ENCODE measurements around the gene RNF133.
"Not testable (repeated sequence)": the region's sequence is repeated elsewhere in the genome, so short reads cannot be mapped to it uniquely, and the experiment has no call there.

The RNF133 gene

GRCh38 chr7:122691569-122692235, 7.2 kb downstream of the RNF133 start:
- Histone ChIP-seq H3K4me1 (ENCODE audit: control insufficient read depth, insufficient read depth, low read length) (no peaks in the 10 kb centered on the region), H3K4me3 (ENCODE audit: insufficient read depth, low read depth, low read length) (no peak overlapping the region), H3K27me3 (ENCODE audit: control insufficient read depth, insufficient read depth, low read length, poor library complexity, severe bottlenecking) (no peaks in the 10 kb centered on the region), H3K9me3 (ENCODE audit: control insufficient read depth, low read length) (no peaks in the 10 kb centered on the region), H3K27ac (ENCODE audit: insufficient read depth, low read depth, low read length, poor library complexity, severe bottlenecking) (no peak overlapping the region), H3K36me3 (ENCODE audit: control insufficient read depth, insufficient read depth, low read length) (no peaks in the 10 kb centered on the region)
- 94 to 95% methylated on average over 14 of the region's 14 CpGs for WGBS, 2 experiments

- 93 to 94% methylated on average over 13 of the region's 13 CpGs for WGBS, 2 experiments
- H3K36me3 ChIP-seq (ENCODE audit: control insufficient read depth, insufficient read depth, low read length), result no peaks in the 10 kb centered on the region
- H3K9me3 ChIP-seq (ENCODE audit: control insufficient read depth, low read length), result no peaks in the 10 kb centered on the region
- no peak overlapping the region for H3K27ac ChIP-seq (ENCODE audit: insufficient read depth, low read depth, low read length, poor library complexity, severe bottlenecking)
- H3K4me3 ChIP-seq (ENCODE audit: insufficient read depth, low read depth, low read length), result no peak overlapping the region
- H3K27me3 ChIP-seq (ENCODE audit: control insufficient read depth, insufficient read depth, low read length, poor library complexity, severe bottlenecking), result no peaks in the 10 kb centered on the region
- no peaks in the 10 kb centered on the region for H3K4me1 ChIP-seq (ENCODE audit: control insufficient read depth, insufficient read depth, low read length)
These were observed 9.4 kb downstream of the RNF133 start for GRCh38 chr7:122689346-122690109.

- Histone ChIP-seq H3K27ac (ENCODE audit: insufficient read depth, low read depth, low read length, poor library complexity, severe bottlenecking) (no peak overlapping the region), H3K9me3 (ENCODE audit: control insufficient read depth, low read length) (no peaks in the 10 kb centered on the region), H3K4me1 (ENCODE audit: control insufficient read depth, insufficient read depth, low read length) (no peaks in the 10 kb centered on the region), H3K36me3 (ENCODE audit: control insufficient read depth, insufficient read depth, low read length) (no peaks in the 10 kb centered on the region), H3K27me3 (ENCODE audit: control insufficient read depth, insufficient read depth, low read length, poor library complexity, severe bottlenecking) (no peaks in the 10 kb centered on the region), H3K4me3 (ENCODE audit: insufficient read depth, low read depth, low read length) (no peak overlapping the region)
- 74 to 79% methylated on average over 5 to 6 of the region's 6 CpGs for whole genome bisulfite sequencing, 2 experiments
These were observed 10.4 kb downstream of the RNF133 start for GRCh38 chr7:122688400-122688998.

GRCh38 chr7:122686360-122686878, 12.5 kb downstream of the RNF133 start:
- no peaks in the 10 kb centered on the region for H3K4me1 ChIP-seq (ENCODE audit: control insufficient read depth, insufficient read depth, low read length)
- no peak overlapping the region for H3K27ac ChIP-seq (ENCODE audit: insufficient read depth, low read depth, low read length, poor library complexity, severe bottlenecking)
- no peak overlapping the region for H3K4me3 ChIP-seq (ENCODE audit: insufficient read depth, low read depth, low read length)
- H3K36me3 ChIP-seq (ENCODE audit: control insufficient read depth, insufficient read depth, low read length), result no peaks in the 10 kb centered on the region
- no peaks in the 10 kb centered on the region for H3K9me3 ChIP-seq (ENCODE audit: control insufficient read depth, low read length)
- WGBS, 2 experiments, result 69% methylated on average over 10 of the region's 10 CpGs
- no peaks in the 10 kb centered on the region for H3K27me3 ChIP-seq (ENCODE audit: control insufficient read depth, insufficient read depth, low read length, poor library complexity, severe bottlenecking)

GRCh38 chr7:122684504-122684903, 14.4 kb downstream of the RNF133 start:
- Histone ChIP-seq H3K9me3 (ENCODE audit: control insufficient read depth, low read length) (no peaks in the 10 kb centered on the region), H3K36me3 (ENCODE audit: control insufficient read depth, insufficient read depth, low read length) (no peaks in the 10 kb centered on the region), H3K27ac (ENCODE audit: insufficient read depth, low read depth, low read length, poor library complexity, severe bottlenecking) (no peak overlapping the region), H3K4me3 (ENCODE audit: insufficient read depth, low read depth, low read length) (no peak overlapping the region), H3K27me3 (ENCODE audit: control insufficient read depth, insufficient read depth, low read length, poor library complexity, severe bottlenecking) (no peaks in the 10 kb centered on the region), H3K4me1 (ENCODE audit: control insufficient read depth, insufficient read depth, low read length) (no peaks in the 10 kb centered on the region)
- 100% methylated on average over 1 of the region's 2 CpGs; no CpG with 5 or more reads in 1 of the 2 experiments for WGBS, 2 experiments

GRCh38 chr7:122682815-122683550, 15.9 kb downstream of the RNF133 start:
- Histone ChIP-seq H3K36me3 (ENCODE audit: control insufficient read depth, insufficient read depth, low read length) (no peaks in the 10 kb centered on the region), H3K9me3 (ENCODE audit: control insufficient read depth, low read length) (no peaks in the 10 kb centered on the region), H3K4me1 (ENCODE audit: control insufficient read depth, insufficient read depth, low read length) (no peaks in the 10 kb centered on the region), H3K27ac (ENCODE audit: insufficient read depth, low read depth, low read length, poor library complexity, severe bottlenecking) (no peak overlapping the region), H3K27me3 (ENCODE audit: control insufficient read depth, insufficient read depth, low read length, poor library complexity, severe bottlenecking) (no peaks in the 10 kb centered on the region), H3K4me3 (ENCODE audit: insufficient read depth, low read depth, low read length) (no peak overlapping the region)
- 89 to 92% methylated on average over 6 of the region's 8 CpGs for WGBS, 2 experiments

- not testable (repeated sequence) for H3K9me3 ChIP-seq (ENCODE audit: control insufficient read depth, low read length); H3K36me3 ChIP-seq (ENCODE audit: control insufficient read depth, insufficient read depth, low read length); H3K27ac ChIP-seq (ENCODE audit: insufficient read depth, low read depth, low read length, poor library complexity, severe bottlenecking); H3K4me3 ChIP-seq (ENCODE audit: insufficient read depth, low read depth, low read length); H3K27me3 ChIP-seq (ENCODE audit: control insufficient read depth, insufficient read depth, low read length, poor library complexity, severe bottlenecking); H3K4me1 ChIP-seq (ENCODE audit: control insufficient read depth, insufficient read depth, low read length)
- 97 to 98% methylated on average over 16 of the region's 16 CpGs for WGBS, 2 experiments
These were observed 17.7 kb downstream of the RNF133 start for GRCh38 chr7:122681186-122681585.

GRCh38 chr7:122679813-122680212, 19.1 kb downstream of the RNF133 start:
- H3K4me1 ChIP-seq (ENCODE audit: control insufficient read depth, insufficient read depth, low read length), result no peaks in the 10 kb centered on the region
- no peaks in the 10 kb centered on the region for H3K36me3 ChIP-seq (ENCODE audit: control insufficient read depth, insufficient read depth, low read length)
- WGBS, 2 experiments, result 96 to 100% methylated on average over 1 of the region's 1 CpG
- no peaks in the 10 kb centered on the region for H3K9me3 ChIP-seq (ENCODE audit: control insufficient read depth, low read length)
- H3K27ac ChIP-seq (ENCODE audit: insufficient read depth, low read depth, low read length, poor library complexity, severe bottlenecking), result no peak overlapping the region
- H3K4me3 ChIP-seq (ENCODE audit: insufficient read depth, low read depth, low read length), result no peak overlapping the region
- H3K27me3 ChIP-seq (ENCODE audit: control insufficient read depth, insufficient read depth, low read length, poor library complexity, severe bottlenecking), result no peaks in the 10 kb centered on the region

GRCh38 chr7:122679269-122679709, 19.6 kb downstream of the RNF133 start:
- H3K27ac ChIP-seq (ENCODE audit: insufficient read depth, low read depth, low read length, poor library complexity, severe bottlenecking); H3K27me3 ChIP-seq (ENCODE audit: control insufficient read depth, insufficient read depth, low read length, poor library complexity, severe bottlenecking); H3K9me3 ChIP-seq (ENCODE audit: control insufficient read depth, low read length); H3K36me3 ChIP-seq (ENCODE audit: control insufficient read depth, insufficient read depth, low read length); H3K4me3 ChIP-seq (ENCODE audit: insufficient read depth, low read depth, low read length); H3K4me1 ChIP-seq (ENCODE audit: control insufficient read depth, insufficient read depth, low read length): not testable (repeated sequence)
- 53 to 56% methylated on average over 9 of the region's 9 CpGs for WGBS, 2 experiments
